Left cardiac atrium (tissue), 4 donors: ENCODE measurements around the gene MAGI2. TPM values are rescaled to one million over a fixed set of nuclear protein-coding genes. Genes with fewer than 3 reads are reported as not detected.

ENCODE experiments used
- ATAC-seq, 2 donors: fragments of 200-7000 bp; cut with Tn5 transposase; one replicate each; pipeline ENCODE4 v1.9.1; 2020; ENCODE audit warnings: mild to moderate bottlenecking in 2 of 2, moderate library complexity in 2 of 2
- DNase-seq: peaks from one replicate; pipeline ENCODE4 v3.0.0-alpha.2; 2020
- intact Hi-C, 2 donors: fragments of 100-400 bp; cut with DNase I; formaldehyde crosslinking; loops; one replicate each; pipeline versions ENCODE4 v1.14.1 to v1.15.1; 2022 to 2023
- total RNA-seq, 2 donors: library from RNA; stranded (reverse); fragmentation: NEBNext Ultra II Directional; extraction: Animal tissue kit (Norgen Biotek cat#: 25700); gene quantifications; one replicate each; pipeline ENCODE4 v1.2.1, GENCODE V29; 2021
- donor health status: DM: no; HTN: yes; CAD: no.
- donor health status: DM: no; HTN: yes; CAD: no; lungs with severe emphysema.
- donor health status: DM: yes; HTN: yes; CAD: no.
- donor health status: Dilated cardiomyopathy.

MAGI2 gene
- total RNA-seq, 2 donors from 2014 or later, result 7.2 to 8.7 TPM

- DNase-seq (no peak), ATAC-seq (no peak)
- intact Hi-C loops, result no loop called here
These were observed 540.7 kb downstream of the MAGI2 start for GRCh38 chr7:78912781-78913180.

- intact Hi-C loops, result no loop called here
- ATAC-seq (no peak), DNase-seq (no peak)
These were observed 546.7 kb downstream of the MAGI2 start for GRCh38 chr7:78906735-78907134.

GRCh38 chr7:78905436-78905835 lies 548.0 kb downstream of the MAGI2 start:
- intact Hi-C loops, result no loop called here
- DNase-seq, result no peak
- ATAC-seq, result no peak

- intact Hi-C loops, result no loop called here
- ATAC-seq, result no peak
These were observed 548.5 kb downstream of the MAGI2 start for GRCh38 chr7:78904983-78905382.

GRCh38 chr7:78901566-78901965 lies 551.9 kb downstream of the MAGI2 start:
- intact Hi-C loops, result no loop called here
- no peak for DNase-seq
- no peak for ATAC-seq

More at GRCh38 chr7:78904983-78905382, 548.5 kb downstream of the MAGI2 start:
- no peak for DNase-seq

GRCh38 chr7:78900806-78901205 lies 552.7 kb downstream of the MAGI2 start:
- intact Hi-C loops, result no loop called here

GRCh38 chr7:78895393-78895792 lies 558.1 kb downstream of the MAGI2 start:
- intact Hi-C loops, result no loop called here
- ATAC-seq (no peak), DNase-seq (no peak)

More at GRCh38 chr7:78900806-78901205, 552.7 kb downstream of the MAGI2 start:
- ATAC-seq (no peak), DNase-seq (no peak)

GRCh38 chr7:78879206-78879605 lies 574.3 kb downstream of the MAGI2 start:
- intact Hi-C loops, result no loop called here
- ATAC-seq (no peak), DNase-seq (no peak)

- ATAC-seq (no peak), DNase-seq (no peak)
- intact Hi-C loops, result no loop called here
These were observed 580.4 kb downstream of the MAGI2 start for GRCh38 chr7:78873117-78873516.

- intact Hi-C loops, result no loop called here
- no peak for ATAC-seq
- no peak for DNase-seq
These were observed 589.1 kb downstream of the MAGI2 start for GRCh38 chr7:78864339-78864738.

GRCh38 chr7:78863281-78863680 lies 590.2 kb downstream of the MAGI2 start:
- ATAC-seq (peak in 1 of 2 donors; percentile 65), DNase-seq (no peak)
- intact Hi-C loops, result no loop called here

GRCh38 chr7:78862411-78862900 lies 591.0 kb downstream of the MAGI2 start:
- intact Hi-C loops, result no loop called here
- ATAC-seq (no peak), DNase-seq (no peak)

- ATAC-seq (no peak), DNase-seq (no peak)
- intact Hi-C loops, result no loop called here
These were observed 600.5 kb downstream of the MAGI2 start for GRCh38 chr7:78852951-78853350.

- DNase-seq, result no peak
- intact Hi-C loops, result no loop called here
- no peak for ATAC-seq
These were observed 603.2 kb downstream of the MAGI2 start for GRCh38 chr7:78850093-78850740.

GRCh38 chr7:78845155-78845554 lies 608.3 kb downstream of the MAGI2 start:
- no peak for DNase-seq
- no peak for ATAC-seq
- intact Hi-C loops, result no loop called here

- DNase-seq, result no peak
- intact Hi-C loops, result no loop called here
- no peak for ATAC-seq
These were observed 611.4 kb downstream of the MAGI2 start for GRCh38 chr7:78842068-78842467.

- intact Hi-C loops, result no loop called here
- DNase-seq (no peak), ATAC-seq (no peak)
These were observed 617.6 kb downstream of the MAGI2 start for GRCh38 chr7:78835897-78836296.

- intact Hi-C loops, result no loop called here
- DNase-seq (no peak), ATAC-seq (no peak)
These were observed 625.1 kb downstream of the MAGI2 start for GRCh38 chr7:78828317-78828716.

GRCh38 chr7:78803501-78804127 lies 649.9 kb downstream of the MAGI2 start:
- DNase-seq (no peak), ATAC-seq (no peak)
- intact Hi-C loops, result no loop called here

- ATAC-seq (no peak), DNase-seq (no peak)
- intact Hi-C loops, result no loop called here
These were observed 659.4 kb downstream of the MAGI2 start for GRCh38 chr7:78794101-78794500.

GRCh38 chr7:78792624-78793023 lies 660.8 kb downstream of the MAGI2 start:
- intact Hi-C loops, result no loop called here
- ATAC-seq, result no peak
- no peak for DNase-seq
